GM19438 (cell line): ENCODE data around the gene PA2G4.
"Not testable (repeated sequence)": the region's sequence is repeated elsewhere in the genome, so short reads cannot be mapped to it uniquely, and the experiment has no call there.

Source experiments
- ATAC-seq: cut with Tn5 transposase; IDR thresholded peaks from one replicate; pipeline ENCODE4 v1.9.1; 2021; ENCODE audit warnings: low read depth; ENCODE audit not compliant: unreplicated experiment

Gene PA2G4

DNA sequence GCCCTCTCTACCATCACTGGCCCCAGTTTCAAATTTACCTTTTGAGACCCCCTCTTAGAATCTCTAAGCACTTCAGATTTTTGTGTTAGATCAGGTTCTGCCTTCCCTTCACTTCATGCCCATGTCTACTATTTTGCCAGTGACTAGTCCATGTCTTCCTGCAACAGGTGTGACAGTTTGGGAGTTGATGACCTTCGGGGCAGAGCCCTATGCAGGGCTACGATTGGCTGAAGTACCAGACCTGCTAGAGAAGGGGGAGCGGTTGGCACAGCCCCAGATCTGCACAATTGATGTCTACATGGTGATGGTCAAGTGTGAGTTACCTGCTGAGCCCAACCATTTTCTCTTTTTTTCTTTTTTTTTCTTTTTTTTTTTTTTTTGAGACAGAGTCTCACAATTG lies 5.8 kb upstream of the PA2G4 start:
- no peak for ATAC-seq

DNA sequence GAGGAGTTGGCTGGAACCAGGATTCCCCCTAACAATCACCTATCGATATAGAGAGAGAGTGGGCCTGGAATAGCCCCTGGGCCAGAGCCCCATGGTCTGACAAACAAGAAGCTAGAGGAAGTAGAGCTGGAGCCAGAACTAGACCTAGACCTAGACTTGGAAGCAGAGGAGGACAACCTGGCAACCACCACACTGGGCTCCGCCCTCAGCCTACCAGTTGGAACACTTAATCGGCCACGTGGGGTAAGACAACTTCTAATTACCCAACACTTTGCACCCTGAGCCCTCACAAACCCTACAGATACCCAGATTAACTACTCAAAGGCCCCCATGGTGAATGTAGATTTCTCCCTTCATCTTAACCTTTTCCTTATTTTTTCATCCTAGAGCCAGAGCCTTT lies 4.6 kb upstream of the PA2G4 start:
- no peak for ATAC-seq

- ATAC-seq: no peak
Observed at GRCh38 chr12:56101045-56101444, 3.3 kb upstream of the PA2G4 start.

GRCh38 chr12:56102683-56103065 lies 1.7 kb upstream of the PA2G4 start:
- no peak for ATAC-seq

DNA sequence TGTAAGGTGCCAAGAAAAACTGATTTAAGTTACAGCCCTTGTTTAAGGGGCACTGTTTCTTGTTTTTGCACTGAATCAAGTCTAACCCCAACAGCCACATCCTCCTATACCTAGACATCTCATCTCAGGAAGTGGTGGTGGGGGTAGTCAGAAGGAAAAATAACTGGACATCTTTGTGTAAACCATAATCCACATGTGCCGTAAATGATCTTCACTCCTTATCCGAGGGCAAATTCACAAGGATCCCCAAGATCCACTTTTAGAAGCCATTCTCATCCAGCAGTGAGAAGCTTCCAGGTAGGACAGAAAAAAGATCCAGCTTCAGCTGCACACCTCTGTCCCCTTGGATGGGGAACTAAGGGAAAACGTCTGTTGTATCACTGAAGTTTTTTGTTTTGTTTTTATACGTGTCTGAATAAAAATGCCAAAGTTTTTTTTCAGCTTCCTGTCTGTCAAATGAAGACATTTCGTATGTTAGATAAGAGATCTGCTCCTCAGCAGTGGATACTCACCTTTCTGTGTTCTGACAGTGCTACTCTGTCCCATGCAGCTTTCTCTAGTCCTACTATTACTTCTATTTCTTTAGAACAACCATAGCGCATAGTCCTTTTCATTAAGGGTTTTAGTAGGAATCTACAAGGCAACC lies 1.2 kb upstream of the PA2G4 start:
- ATAC-seq: no peak

DNA sequence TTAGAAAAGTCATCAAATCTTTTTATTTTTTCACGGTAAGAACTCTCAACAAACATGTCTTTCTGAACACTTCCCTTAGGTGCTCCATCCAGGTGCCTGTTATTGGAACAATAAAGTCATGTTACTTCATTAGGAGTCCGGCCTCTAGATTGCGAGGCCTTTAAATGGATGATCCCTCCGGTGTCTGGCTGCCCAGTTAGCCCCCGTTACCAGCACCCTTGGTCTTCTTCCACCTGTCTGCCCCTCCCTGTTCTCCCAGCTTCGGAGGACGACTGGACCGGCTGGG lies 593 bp upstream of the PA2G4 start:
- ATAC-seq: peak; percentile 11

GRCh38 chr12:56104815-56105608 lies 653 bp downstream of the PA2G4 start:
- peak; percentile 3 for ATAC-seq

DNA sequence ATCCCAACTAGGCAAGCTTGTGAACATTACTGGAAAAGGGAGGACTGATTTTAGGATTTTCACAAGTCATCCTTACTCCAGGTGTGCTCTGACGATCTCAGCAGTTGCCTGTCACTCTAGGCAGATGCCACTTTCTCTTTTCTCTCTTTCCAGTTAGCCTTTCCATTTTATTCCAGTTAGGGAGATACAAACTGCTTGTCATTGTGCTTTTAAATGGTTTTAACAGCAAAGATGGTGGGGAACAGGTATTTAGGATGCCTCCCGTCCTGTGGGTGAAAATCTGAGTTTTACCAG lies 1.2 kb downstream of the PA2G4 start:
- no peak for ATAC-seq

DNA sequence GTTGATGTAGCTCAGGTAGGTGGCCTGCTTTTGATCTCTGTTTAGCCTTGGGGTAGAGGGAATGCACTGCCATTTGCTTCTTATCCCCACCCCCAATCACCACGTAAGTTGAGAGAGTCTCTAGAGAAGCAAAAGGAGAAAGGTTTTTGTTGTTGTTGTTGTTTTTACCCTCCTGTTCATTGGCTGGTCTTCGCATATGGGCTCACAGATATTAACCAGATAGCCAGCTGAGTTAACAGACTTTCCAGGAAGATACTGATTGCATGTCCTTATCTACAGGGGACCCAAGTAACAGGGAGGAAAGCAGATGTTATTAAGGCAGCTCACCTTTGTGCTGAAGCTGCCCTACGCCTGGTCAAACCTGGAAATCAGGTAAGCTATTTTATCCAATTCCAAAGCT lies 2.9 kb downstream of the PA2G4 start:
- ATAC-seq: no peak

DNA sequence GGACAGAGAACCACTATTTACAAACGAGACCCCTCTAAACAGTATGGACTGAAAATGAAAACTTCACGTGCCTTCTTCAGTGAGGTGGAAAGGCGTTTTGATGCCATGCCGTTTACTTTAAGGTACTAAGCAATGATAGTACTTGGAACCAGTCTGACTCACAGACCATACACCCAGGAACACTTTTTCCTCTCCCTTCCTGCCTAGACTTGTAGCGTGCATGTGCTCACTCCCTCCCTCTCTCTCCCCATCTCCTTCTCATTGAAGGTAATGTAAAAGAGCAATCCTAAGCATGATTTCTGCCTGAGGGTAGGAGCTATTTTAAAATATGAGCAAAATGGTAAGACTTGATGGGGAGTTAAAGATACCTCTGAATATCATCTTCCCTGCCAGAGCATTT lies 6.2 kb downstream of the PA2G4 start:
- ATAC-seq: no peak

DNA sequence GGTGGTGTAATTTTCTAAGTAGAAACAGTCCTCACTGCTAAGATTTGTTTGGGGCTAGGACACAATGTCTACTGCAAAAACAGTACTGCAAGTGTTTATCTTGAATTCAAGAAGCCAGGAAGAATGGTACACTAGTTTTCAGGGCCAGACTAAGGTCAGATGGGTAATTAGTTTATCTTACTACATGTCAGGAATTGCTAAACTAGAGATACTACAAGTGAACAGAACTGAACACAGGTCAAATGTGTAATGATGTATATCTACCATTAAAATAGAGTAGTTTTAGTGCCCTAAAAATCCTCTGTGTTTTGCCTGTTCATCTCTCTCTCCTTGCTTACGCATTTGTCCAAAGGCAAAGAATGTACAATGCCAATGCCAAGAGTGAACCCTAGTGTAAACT lies 9.7 kb downstream of the PA2G4 start:
- no peak for ATAC-seq

- ATAC-seq: no peak
Observed at GRCh38 chr12:56115329-56115728, 11.0 kb downstream of the PA2G4 start.

GRCh38 chr12:56116267-56117081 lies 12.1 kb downstream of the PA2G4 start, which contains the start of gene RPL41:
Gene RPL41, plus strand, starts transcription at chr12:56116633.
- ATAC-seq: peak; percentile 37

- not testable (repeated sequence) for ATAC-seq
Observed at GRCh38 chr12:56117082-56117706, 12.8 kb downstream of the PA2G4 start.

GRCh38 chr12:56117778-56118687 lies 13.7 kb downstream of the PA2G4 start, which contains the start of gene ZC3H10:
Gene ZC3H10, plus strand, starts transcription at chr12:56118266. Its CDS starts 2,297 bp downstream, at chr12:56120563.
- ATAC-seq: peak; percentile 82

GRCh38 chr12:56118688-56119357 lies 14.5 kb downstream of the PA2G4 start:
- no peak for ATAC-seq

GRCh38 chr12:56119361-56119796 lies 15.0 kb downstream of the PA2G4 start:
- ATAC-seq: no peak

DNA sequence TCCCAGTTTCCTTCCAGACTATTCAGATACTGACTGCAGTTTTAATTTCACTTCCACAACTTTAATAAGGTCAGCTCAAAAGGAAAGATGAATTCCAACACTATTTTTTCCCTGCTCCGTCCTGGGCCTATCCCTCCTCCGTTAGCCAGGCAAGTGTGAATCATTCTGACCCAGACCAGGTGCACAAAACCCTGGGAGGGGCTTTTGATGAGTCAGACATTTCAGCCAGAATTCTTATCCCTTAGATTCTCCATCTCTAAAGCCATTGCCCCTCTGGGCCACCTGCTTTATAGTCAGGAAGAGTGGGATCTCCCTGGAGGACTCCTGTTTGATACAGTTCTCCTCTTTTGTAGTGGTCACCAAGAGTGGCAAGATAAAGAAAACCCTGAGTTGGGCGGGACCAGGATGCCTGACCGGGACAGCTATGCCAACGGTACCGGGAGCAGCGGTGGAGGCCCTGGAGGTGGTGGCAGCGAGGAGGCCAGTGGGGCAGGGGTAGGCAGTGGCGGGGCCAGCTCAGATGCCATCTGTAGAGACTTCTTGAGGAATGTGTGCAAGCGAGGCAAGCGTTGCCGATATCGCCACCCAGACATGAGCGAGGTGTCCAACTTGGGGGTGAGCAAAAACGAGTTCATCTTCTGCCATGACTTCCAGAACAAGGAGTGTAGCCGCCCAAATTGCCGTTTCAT lies 15.9 kb downstream of the PA2G4 start:
- no peak for ATAC-seq
